NCI-H446 treated with DMSO at 0.1 percent for 48 hours (cell line): ENCODE measurements around the gene ARL15.
"Not testable (repeated sequence)": the region's sequence is repeated elsewhere in the genome, so short reads cannot be mapped to it uniquely, and the experiment has no call there.

Source experiments
- DNase-seq: peaks from one replicate; lab custom pipeline; 2025; lab: John Stamatoyannopoulos, UW

Gene ARL15

GRCh38 chr5:53892224-53892623 is 418.1 kb downstream of the ARL15 start:
- no peak for DNase-seq

- no peak for DNase-seq
Observed at GRCh38 chr5:53891159-53891558, 419.2 kb downstream of the ARL15 start.

GRCh38 chr5:53890490-53890889 is 419.9 kb downstream of the ARL15 start:
- DNase-seq: no peak

GRCh38 chr5:53884844-53885243 is 425.5 kb downstream of the ARL15 start:
- no peak for DNase-seq

- DNase-seq: peak; percentile 10
Observed at GRCh38 chr5:53884417-53884816, 426.0 kb downstream of the ARL15 start.

- DNase-seq: no peak
Observed at GRCh38 chr5:53882676-53883031, 427.7 kb downstream of the ARL15 start.

- no peak for DNase-seq
Observed at GRCh38 chr5:53882006-53882675, 428.2 kb downstream of the ARL15 start.

- DNase-seq: no peak
Observed at GRCh38 chr5:53879708-53880323, 430.6 kb downstream of the ARL15 start.

GRCh38 chr5:53878015-53878414 is 432.4 kb downstream of the ARL15 start:
- no peak for DNase-seq

GRCh38 chr5:53877243-53877642 is 433.1 kb downstream of the ARL15 start:
- DNase-seq: peak; percentile 13

- no peak for DNase-seq
Observed at GRCh38 chr5:53874409-53874808, 436.0 kb downstream of the ARL15 start.

GRCh38 chr5:53873235-53873634 is 437.1 kb downstream of the ARL15 start:
- no peak for DNase-seq

- no peak for DNase-seq
Observed at GRCh38 chr5:53871775-53872174, 438.6 kb downstream of the ARL15 start.

- no peak for DNase-seq
Observed at GRCh38 chr5:53871050-53871449, 439.3 kb downstream of the ARL15 start.

GRCh38 chr5:53858700-53859456 is 451.5 kb downstream of the ARL15 start:
- DNase-seq: no peak

GRCh38 chr5:53856506-53856905 is 453.9 kb downstream of the ARL15 start:
- no peak for DNase-seq

GRCh38 chr5:53836851-53837430 is 473.4 kb downstream of the ARL15 start:
- DNase-seq: not testable (repeated sequence)

GRCh38 chr5:53834500-53834899 is 475.9 kb downstream of the ARL15 start:
- peak; percentile 3 for DNase-seq
